Mesendoderm (in vitro differentiated cells): ENCODE measurements around the gene BROX.

Experiments used
- DNase-seq: peaks from one replicate; pipeline ENCODE4 v3.0.0; 2013
- H2AK5ac ChIP-seq: 2 replicates; pipeline ENCODE4 v1.6.1; 2013; ENCODE audit warnings: low read length, inconsistent platforms
- H2BK120ac ChIP-seq: 2 replicates; pipeline ENCODE4 v1.6.1; 2013; ENCODE audit warnings: low read depth, mild to moderate bottlenecking, low read length, moderate library complexity, mixed read lengths
- H2BK15ac ChIP-seq: replicated peaks from 2 replicates; pipeline ENCODE4 v1.6.1; 2013; ENCODE audit warnings: low read depth, mild to moderate bottlenecking, moderate library complexity
- H2BK5ac ChIP-seq: 2 replicates; pipeline ENCODE4 v1.6.1; 2013; ENCODE audit warnings: low read length, inconsistent platforms
- H3K18ac ChIP-seq: 2 replicates; pipeline ENCODE4 v1.6.1; 2013; ENCODE audit warnings: mild to moderate bottlenecking, low read length, mixed read lengths
- H3K23ac ChIP-seq: one replicate; pipeline ENCODE4 v1.6.1; 2013; ENCODE audit warnings: low read length
- H3K27ac ChIP-seq: 2 replicates; pipeline ENCODE4 v1.5.1; 2013; ENCODE audit warnings: low read depth, mild to moderate bottlenecking, inconsistent platforms, low read length, moderate library complexity
- H3K27me3 ChIP-seq: 2 replicates; pipeline ENCODE4 v1.6.1; 2013; ENCODE audit warnings: low read length, control low read depth, mild to moderate bottlenecking, inconsistent platforms; ENCODE audit not compliant: insufficient read depth, poor library complexity
- H3K36me3 ChIP-seq: 2 replicates; pipeline ENCODE4 v1.6.1; 2013; ENCODE audit warnings: low read length, inconsistent platforms; ENCODE audit not compliant: control insufficient read depth, insufficient read depth
- H3K4ac ChIP-seq: one replicate; pipeline ENCODE4 v1.6.1; 2013; ENCODE audit warnings: low read depth, mild to moderate bottlenecking, low read length, moderate library complexity
- H3K4me1 ChIP-seq: 2 replicates; pipeline ENCODE4 v1.6.1; 2013; ENCODE audit warnings: low read depth, low read length, inconsistent platforms; ENCODE audit not compliant: control insufficient read depth
- H3K4me2 ChIP-seq: 2 replicates; pipeline ENCODE4 v1.6.1; 2013; ENCODE audit warnings: low read length
- H3K4me3 ChIP-seq: 2 replicates; pipeline ENCODE4 v1.5.1; 2013; ENCODE audit warnings: mild to moderate bottlenecking, low read length
- H3K56ac ChIP-seq: one replicate; pipeline ENCODE4 v1.6.1; 2013; ENCODE audit warnings: low read length
- H3K79me1 ChIP-seq: 2 replicates; pipeline ENCODE4 v1.6.1; 2013; ENCODE audit warnings: low read length, inconsistent platforms
- H3K79me2 ChIP-seq: 2 replicates; pipeline ENCODE4 v1.6.1; 2013; ENCODE audit warnings: mild to moderate bottlenecking, low read length; ENCODE audit not compliant: control insufficient read depth, insufficient read depth
- H3K9ac ChIP-seq: 2 replicates; pipeline ENCODE4 v1.6.1; 2013; ENCODE audit warnings: low read length, inconsistent platforms
- H4K5ac ChIP-seq: one replicate; pipeline ENCODE4 v1.6.1; 2013; ENCODE audit warnings: low read length
- H4K8ac ChIP-seq: one replicate; pipeline ENCODE4 v1.6.1; 2013; ENCODE audit warnings: low read depth, mild to moderate bottlenecking, control low read depth, low read length, moderate library complexity
- WGBS: extraction: QIAGEN DNeasy Blood & Tissue Kit; methylation state at CpG from one replicate; pipeline ENCODE4 v1.1.7; 2013; ENCODE audit warnings: low lambda C conversion rate, missing lambda C conversion rate; ENCODE audit not compliant: insufficient coverage; ENCODE audit errors: extremely low coverage; 5-methylcytosine and 5-hydroxymethylcytosine counted together

BROX gene

DNA sequence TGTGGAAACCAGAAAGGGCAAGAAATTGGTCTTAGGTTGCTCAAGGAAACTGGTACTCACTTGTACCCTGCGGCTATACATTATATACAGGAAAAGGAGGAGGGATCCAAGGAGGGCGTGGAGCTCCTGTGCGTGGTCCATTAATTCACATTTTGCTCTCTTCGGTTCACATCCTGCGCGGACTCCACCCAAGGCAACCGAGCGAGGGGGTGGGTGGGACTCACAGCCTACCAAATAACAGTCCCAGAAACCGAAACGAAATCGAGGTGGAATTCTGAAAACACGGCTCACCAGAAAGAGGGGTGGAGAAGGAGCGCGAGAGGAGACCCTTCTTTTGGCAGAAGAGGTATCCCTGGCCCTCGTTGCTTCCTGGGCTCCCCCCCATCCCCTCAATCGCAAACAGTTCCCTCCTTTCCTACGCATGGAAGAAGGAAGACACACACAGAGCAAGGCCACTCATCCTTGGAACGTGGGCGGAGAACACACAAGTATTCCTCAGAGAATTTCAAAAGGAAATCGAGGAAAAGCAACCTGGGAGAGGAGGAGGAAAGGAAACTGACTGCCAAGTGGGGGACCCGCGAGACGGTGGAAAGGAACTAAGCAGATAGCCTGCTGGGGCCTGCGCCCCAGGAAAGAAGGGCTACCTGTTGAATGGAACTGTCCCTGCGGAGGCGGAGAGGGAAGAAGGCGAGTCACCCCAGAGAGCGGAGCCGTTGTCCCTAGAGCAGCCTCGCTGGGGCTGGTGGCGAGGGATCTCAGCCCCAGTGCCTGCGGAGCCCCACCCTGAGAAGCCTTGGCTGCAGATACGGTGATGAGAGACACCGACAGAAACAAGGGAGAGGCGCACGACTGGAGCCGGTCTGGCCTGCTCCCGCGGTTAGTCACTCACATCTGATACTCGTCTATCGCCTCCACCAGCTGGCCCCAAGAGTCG is 778 bp upstream of the BROX start:
- Histone ChIP-seq H3K79me1 (peaks cover 4% of the 10 kb centered on the region), H3K27ac (peak overlapping the region; percentile 58), H2BK120ac (no peak overlapping the region), H2BK5ac (peak overlapping the region; percentile 66), H3K4me3 (peak overlapping the region; percentile 93), H3K79me2 (peaks cover 41% of the 10 kb centered on the region), H3K36me3 (no peaks in the 10 kb centered on the region), H2BK15ac (no peak overlapping the region), H3K18ac (peak overlapping the region; percentile 44), H3K9ac (peak overlapping the region; percentile 94), H3K4ac (peak overlapping the region; percentile 64), H2AK5ac (no peak overlapping the region), H3K56ac (peak overlapping the region; percentile 97), H3K4me1 (peaks cover 1% of the 10 kb centered on the region), H3K27me3 (no peaks in the 10 kb centered on the region), H4K8ac (no peak overlapping the region), H3K4me2 (peak overlapping the region; percentile 66), H4K5ac (no peak overlapping the region), H3K23ac (peak overlapping the region; percentile 32)
- no CpG with 5 or more reads among the region's 42 CpGs for WGBS
- DNase-seq, result peak; percentile 84

DNA sequence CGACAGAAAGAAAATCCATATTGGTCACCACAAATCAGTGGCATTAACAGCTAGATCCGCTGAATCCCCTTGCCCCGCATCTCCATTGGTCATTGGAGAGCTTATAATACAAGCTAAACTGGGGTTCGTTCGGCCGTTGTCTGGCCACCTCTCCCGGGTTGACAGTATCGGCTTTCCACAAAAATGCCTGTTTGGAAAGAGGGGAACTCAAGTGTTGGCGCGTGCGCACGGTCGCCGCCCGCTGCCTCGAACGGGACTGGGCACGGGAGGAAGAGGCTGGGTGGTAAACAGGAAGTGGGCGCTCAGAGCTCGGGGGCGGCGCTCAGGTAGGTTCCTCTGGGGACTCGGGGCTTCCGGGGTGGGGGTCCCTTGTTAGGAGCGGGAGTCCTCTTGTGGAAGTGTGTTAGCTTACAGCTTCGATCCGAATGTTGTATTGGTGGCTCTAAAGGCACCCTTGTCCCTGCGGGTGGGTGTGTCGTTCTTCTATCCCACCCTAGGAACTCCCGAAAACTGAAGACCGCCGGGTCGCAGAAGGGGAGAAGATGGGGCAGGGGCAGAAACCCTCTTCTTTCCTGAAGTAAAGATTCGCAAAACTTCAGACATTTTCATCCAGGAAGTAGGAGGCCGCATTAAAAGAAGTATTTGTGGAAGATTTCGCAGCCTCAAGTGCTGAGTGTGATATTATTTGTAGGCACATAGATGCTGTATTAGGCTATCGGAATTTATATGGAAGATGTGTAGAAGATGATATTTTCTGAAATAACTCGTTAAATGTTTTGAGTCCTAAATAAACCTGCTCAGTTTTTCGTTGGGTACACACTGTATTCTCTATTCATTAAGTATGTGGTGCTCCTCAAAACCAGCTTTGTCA is 962 bp downstream of the BROX start:
- H3K4ac ChIP-seq, result no peak overlapping the region
- H2BK15ac ChIP-seq, result no peak overlapping the region
- no peak overlapping the region for H3K23ac ChIP-seq

DNA sequence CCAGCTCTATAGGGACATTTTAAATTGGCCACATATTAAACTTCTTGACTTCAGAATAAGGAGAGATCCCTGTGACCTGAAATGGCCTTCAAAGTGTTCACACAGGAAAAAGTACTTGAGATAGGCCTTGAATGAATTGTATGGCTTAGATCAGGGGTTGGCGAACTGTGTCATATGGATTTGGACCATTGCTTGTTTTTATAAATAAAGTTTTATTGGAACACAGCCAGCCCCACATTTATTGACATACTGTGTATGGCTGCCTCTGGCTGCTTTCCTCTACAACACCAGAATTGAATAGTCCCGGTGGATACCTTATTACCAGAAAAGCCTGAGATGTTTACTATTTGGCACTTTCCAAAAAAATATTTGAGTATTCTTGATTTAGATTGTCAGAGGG is 4.0 kb downstream of the BROX start:
- Histone ChIP-seq H4K8ac (no peak overlapping the region), H3K4me3 (no peak overlapping the region)

More for the DNA sequence above, 962 bp downstream of the BROX start:
- no peak overlapping the region for H2BK120ac ChIP-seq
- peak overlapping the region; percentile 68 for H4K8ac ChIP-seq
- peaks cover 1% of the 10 kb centered on the region for H3K4me1 ChIP-seq
- H3K4me2 ChIP-seq, result peak overlapping the region; percentile 85
- H4K5ac ChIP-seq, result no peak overlapping the region
- H3K9ac ChIP-seq, result peak overlapping the region; percentile 91
- peak overlapping the region; percentile 98 for H3K56ac ChIP-seq
- no CpG with 5 or more reads among the region's 39 CpGs for WGBS
- no peak overlapping the region for H2AK5ac ChIP-seq
- peaks cover 4% of the 10 kb centered on the region for H3K79me1 ChIP-seq
- H3K79me2 ChIP-seq, result peaks cover 29% of the 10 kb centered on the region
- no peak overlapping the region for H2BK5ac ChIP-seq
- H3K18ac ChIP-seq, result peak overlapping the region; percentile 98
- H3K4me3 ChIP-seq, result peak overlapping the region; percentile 71
- peak overlapping the region; percentile 71 for H3K27ac ChIP-seq
- H3K36me3 ChIP-seq, result no peaks in the 10 kb centered on the region
- peak; percentile 98 for DNase-seq
- no peaks in the 10 kb centered on the region for H3K27me3 ChIP-seq

DNA sequence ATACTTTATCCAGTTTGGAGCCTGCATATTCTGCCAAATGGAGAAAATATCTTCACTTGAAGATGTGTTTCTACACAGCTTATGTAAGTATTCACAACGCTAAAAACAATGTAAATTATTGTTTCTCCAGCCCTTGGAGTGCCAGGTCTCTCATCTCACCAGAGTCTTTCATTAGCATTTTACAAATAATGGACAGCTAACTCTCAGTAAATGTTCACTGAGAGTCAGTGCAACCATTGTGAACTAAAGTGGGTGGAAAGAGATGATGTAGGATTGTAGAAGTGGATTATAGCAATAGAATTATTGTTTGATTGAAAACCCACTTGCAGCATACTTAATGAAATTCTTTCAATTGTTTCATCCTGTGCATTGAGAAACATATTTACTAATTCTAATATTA is 16.4 kb downstream of the BROX start:
- H3K79me1 ChIP-seq, result no peaks in the 10 kb centered on the region
- H3K23ac ChIP-seq, result no peak overlapping the region
- H3K27ac ChIP-seq, result no peak overlapping the region
- no CpG with 5 or more reads among the region's 1 CpG for WGBS
- H3K79me2 ChIP-seq, result no peaks in the 10 kb centered on the region
- no peak overlapping the region for H2BK15ac ChIP-seq
- H3K4me2 ChIP-seq, result no peak overlapping the region
- H4K5ac ChIP-seq, result no peak overlapping the region
- H2BK120ac ChIP-seq, result no peak overlapping the region
- no peak for DNase-seq
- H3K56ac ChIP-seq, result no peak overlapping the region
- no peaks in the 10 kb centered on the region for H3K27me3 ChIP-seq
- H2AK5ac ChIP-seq, result no peak overlapping the region
- H3K4me1 ChIP-seq, result no peaks in the 10 kb centered on the region
- no peak overlapping the region for H3K18ac ChIP-seq
- H3K4me3 ChIP-seq, result no peak overlapping the region
- H3K36me3 ChIP-seq, result peaks cover 1% of the 10 kb centered on the region
- H3K9ac ChIP-seq, result no peak overlapping the region
- no peak overlapping the region for H3K4ac ChIP-seq
- no peak overlapping the region for H4K8ac ChIP-seq
- H2BK5ac ChIP-seq, result no peak overlapping the region

More for the DNA sequence above, 4.0 kb downstream of the BROX start:
- Histone ChIP-seq H3K56ac (no peak overlapping the region), H3K18ac (no peak overlapping the region), H3K79me1 (no peaks in the 10 kb centered on the region), H3K9ac (no peak overlapping the region), H3K4me2 (no peak overlapping the region), H4K5ac (no peak overlapping the region), H3K79me2 (peaks cover 4% of the 10 kb centered on the region), H3K27ac (no peak overlapping the region), H2BK120ac (no peak overlapping the region), H3K4me1 (no peaks in the 10 kb centered on the region), H2BK5ac (no peak overlapping the region), H2AK5ac (no peak overlapping the region), H2BK15ac (no peak overlapping the region), H3K36me3 (no peaks in the 10 kb centered on the region), H3K4ac (no peak overlapping the region), H3K27me3 (no peaks in the 10 kb centered on the region), H3K23ac (no peak overlapping the region)
- no peak for DNase-seq
- WGBS, result no CpG with 5 or more reads among the region's 2 CpGs

DNA sequence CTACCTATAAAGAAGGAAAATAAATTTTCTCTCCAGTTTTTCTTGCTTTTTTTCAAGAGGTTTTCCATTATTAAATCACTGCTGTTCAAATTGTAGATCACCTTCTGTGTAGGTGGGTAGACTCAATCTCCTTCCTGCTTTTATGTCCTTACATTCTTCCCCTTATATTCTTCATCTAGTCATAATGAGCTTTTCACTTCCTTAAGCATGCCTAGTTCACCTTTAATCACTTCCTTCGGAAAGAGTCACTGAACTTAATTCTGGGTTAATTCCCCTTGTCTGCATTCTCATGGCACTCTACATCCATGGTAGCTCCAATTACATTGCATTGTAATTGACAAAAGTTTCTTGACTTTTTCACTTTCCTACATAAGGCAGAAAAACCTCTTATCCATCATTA is 18.5 kb downstream of the BROX start:
- Histone ChIP-seq H3K4me3 (no peak overlapping the region), H2BK15ac (no peak overlapping the region), H3K56ac (no peak overlapping the region), H3K9ac (no peak overlapping the region), H2AK5ac (no peak overlapping the region), H2BK120ac (no peak overlapping the region), H3K4me1 (no peaks in the 10 kb centered on the region), H3K4me2 (no peak overlapping the region), H3K4ac (no peak overlapping the region), H3K79me1 (no peaks in the 10 kb centered on the region), H2BK5ac (no peak overlapping the region), H3K18ac (no peak overlapping the region), H3K27ac (no peak overlapping the region), H4K8ac (no peak overlapping the region), H4K5ac (no peak overlapping the region), H3K79me2 (no peaks in the 10 kb centered on the region), H3K27me3 (no peaks in the 10 kb centered on the region), H3K36me3 (peaks cover 1% of the 10 kb centered on the region), H3K23ac (no peak overlapping the region)
- DNase-seq, result no peak
- no CpG with 5 or more reads among the region's 1 CpG for WGBS
